HG02610 (cell line): ENCODE measurements around the gene KCNMB2.
"Not testable (repeated sequence)": the region's sequence is repeated elsewhere in the genome, so short reads cannot be mapped to it uniquely, and the experiment has no call there.

Experiments
- ATAC-seq: cut with Tn5 transposase; IDR thresholded peaks from one replicate; pipeline ENCODE4 v1.9.1; 2021; ENCODE audit warnings: mild to moderate bottlenecking, moderate library complexity; ENCODE audit not compliant: unreplicated experiment

The KCNMB2 gene

GRCh38 chr3:178850450-178851190 is 314.4 kb downstream of the KCNMB2 start:
- ATAC-seq: no peak

- no peak for ATAC-seq
Observed at GRCh38 chr3:178851564-178851963, 315.3 kb downstream of the KCNMB2 start.

GRCh38 chr3:178856804-178857203 is 320.6 kb downstream of the KCNMB2 start:
- ATAC-seq: no peak

DNA sequence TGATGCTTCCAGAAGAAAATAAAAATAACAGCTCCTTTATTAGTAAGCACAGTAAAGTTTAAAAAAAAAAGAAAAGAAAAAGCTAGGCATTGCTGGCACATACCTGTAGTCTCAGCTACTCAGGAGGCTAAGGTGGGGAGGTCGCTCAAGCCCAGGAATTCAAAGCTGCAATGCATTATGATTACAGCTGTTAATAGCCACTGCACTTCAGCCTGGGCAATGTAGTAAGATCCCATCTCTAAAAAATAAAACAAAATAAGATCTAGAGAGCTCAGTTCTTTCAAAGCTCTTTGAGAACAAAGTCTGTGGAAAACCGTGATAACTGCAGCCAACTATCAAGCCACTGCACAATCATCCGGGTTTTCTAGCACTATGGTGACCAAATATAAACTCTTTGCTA is 323.1 kb downstream of the KCNMB2 start:
- no peak for ATAC-seq

DNA sequence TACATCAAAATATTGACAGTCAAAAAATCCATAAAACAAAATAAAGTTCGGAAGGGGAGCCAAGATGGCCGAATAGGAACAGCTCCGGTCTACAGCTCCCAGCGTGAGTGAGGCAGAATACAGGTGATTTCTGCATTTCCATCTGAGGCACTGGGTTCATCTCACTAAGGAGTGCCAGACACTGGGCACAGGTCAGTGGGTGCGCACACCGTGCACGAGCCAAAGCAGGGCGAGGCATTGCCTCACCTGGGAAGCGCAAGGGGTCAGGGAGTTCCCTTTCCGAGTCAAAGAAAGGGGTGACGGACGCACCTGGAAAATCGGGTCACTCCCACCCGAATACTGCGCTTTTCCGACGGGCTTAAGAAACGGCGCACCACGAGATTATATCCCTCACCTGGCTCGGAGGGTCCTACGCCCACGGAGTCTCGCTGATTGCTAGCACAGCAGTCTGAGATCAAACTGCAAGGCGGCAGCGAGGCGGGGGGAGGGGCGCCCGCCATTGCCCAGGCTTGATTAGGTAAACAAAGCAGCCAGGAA is 323.7 kb downstream of the KCNMB2 start:
- not testable (repeated sequence) for ATAC-seq

DNA sequence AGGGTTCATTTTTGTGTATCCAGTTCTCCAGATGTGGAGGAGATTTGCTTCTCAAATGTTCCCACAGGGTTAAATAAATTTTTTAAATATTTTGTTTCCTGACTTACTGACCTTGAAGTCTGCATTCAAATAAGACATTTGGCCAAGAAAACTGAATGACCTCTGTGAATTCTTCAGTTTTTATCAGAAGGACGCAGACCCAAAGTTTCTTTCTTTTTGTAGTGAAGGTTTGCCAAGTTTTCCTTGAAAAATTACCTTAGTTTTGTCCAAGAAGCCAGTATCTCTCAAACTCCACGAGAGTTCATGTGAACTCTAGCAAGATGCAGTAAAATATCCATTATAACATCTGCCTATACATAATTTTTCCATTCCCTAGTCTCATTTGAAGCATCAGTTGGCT is 332.4 kb downstream of the KCNMB2 start:
- no peak for ATAC-seq

DNA sequence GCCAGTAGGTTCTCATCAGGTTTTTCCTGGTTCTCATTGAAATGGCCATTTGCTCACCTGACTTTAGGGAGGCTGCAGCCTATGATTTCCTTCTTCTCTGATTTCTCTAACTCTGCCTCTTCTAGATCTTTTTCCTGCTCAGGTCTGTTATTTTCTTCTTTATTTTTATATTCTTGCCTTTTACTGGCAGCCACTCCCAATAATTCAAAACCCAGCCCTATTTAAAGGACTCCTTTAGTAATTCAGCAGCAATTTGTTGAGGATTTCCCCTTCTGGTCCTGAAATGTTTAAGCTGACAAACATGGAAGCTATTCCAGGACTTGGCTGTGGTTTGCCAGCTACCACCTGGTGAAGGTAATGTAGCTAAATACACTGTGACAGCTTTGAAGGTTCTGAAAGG is 333.8 kb downstream of the KCNMB2 start:
- ATAC-seq: no peak

DNA sequence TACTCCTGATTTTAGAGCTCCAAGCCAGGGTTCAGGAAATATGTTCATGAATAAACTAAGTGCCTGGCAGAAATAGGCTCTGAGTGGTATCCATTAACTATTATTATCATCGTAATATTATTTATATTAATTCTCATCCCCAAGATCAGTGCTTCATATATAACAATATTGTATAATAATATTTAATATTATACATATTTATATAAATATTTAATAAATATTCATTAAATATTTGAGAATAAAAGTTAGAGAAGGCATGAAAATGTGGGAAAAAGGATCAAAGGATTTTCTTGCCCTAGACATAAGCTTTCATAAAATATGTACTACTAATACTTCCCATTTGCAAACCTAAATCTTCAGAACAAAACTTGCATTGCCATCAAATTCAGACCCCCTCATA is 338.9 kb downstream of the KCNMB2 start:
- no peak for ATAC-seq

DNA sequence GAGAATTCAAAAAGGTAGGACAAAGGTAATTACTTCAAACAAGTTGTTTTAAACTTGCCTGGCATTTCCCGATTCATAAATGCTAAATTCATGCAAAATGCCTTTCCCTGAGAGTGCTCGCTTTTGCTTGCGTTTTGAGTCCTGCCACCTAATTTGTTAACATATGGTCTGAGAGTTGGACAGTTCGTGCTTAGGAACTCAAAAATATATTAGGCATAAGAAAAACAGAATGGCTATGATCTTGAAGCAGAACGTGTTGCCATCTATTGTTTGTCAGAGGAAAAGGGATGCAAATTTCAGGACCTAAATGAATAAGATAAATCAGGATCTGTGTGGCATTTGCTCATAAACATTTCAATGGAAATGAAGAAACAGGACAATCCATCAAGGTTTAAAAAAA is 339.6 kb downstream of the KCNMB2 start:
- no peak for ATAC-seq

DNA sequence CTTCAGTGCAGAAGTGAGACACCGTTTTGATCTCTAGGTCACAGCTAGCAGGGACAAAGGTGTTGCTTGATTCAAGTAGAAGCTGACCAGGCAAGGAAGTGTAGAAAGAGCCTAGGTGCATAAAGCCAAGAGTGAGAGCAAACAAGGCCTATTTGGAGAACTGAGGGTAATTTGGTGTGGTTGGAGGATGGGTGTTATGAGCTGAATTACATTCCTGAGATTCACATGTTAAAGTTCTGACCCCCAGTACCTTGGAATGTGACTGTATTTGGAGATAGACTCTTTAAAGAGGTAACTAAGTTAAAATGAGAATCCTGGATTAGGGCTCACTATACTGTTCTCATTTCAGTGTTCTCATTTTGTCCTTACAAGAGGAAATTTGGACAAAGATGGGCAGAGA is 344.0 kb downstream of the KCNMB2 start:
- no peak for ATAC-seq
